A549 (cell line): ENCODE results near the gene CHSY3.

Source experiments
- CTCF ChIP-seq: fragments of >200 bp; sonication (Bioruptor Twin); formaldehyde crosslinking; IDR thresholded peaks from 3 replicates; pipeline ENCODE4 v1.5.1; 2016
- MYC ChIP-seq: IDR thresholded peaks from 2 replicates; pipeline ENCODE4 v1.6.1; 2012; ENCODE audit warnings: mild to moderate bottlenecking, inconsistent platforms, low read length, improper control_type of control experiment, borderline replicate concordance

- TF ChIP-seq MYC (no peak), CTCF (no peak)
These were observed 330.6 kb downstream of the CHSY3 start for GRCh38 chr5:130234816-130235215.
